HCT116 (cell line): Measurements from ENCODE around the gene VPS39. TPM values are rescaled to one million over a fixed set of nuclear protein-coding genes. Genes with fewer than 3 reads are reported as not detected.

Experiments
- ATAC-seq: fragments of 200-7000 bp; cut with Tn5 transposase; 2 replicates; pipeline ENCODE4 v1.9.1; 2020; ENCODE audit warnings: mild to moderate bottlenecking, moderate library complexity
- BruUV-seq: library from RNA; stranded (reverse); fragments of 400-500 nt; replicated peaks from 2 replicates; lab custom pipeline; 2021; lab: Mats Ljungman, UMichigan
- CTCF ChIA-PET: fragments of 300-600 bp; sonication (Branson Sonifier 250); formaldehyde crosslinking; loops from one replicate; lab custom pipeline; 2021; ENCODE audit warnings: antibody characterized with exemption; lab: Charles Lee
- POLR2A ChIA-PET: fragments of 300-600, 350-600 bp; sonication (Branson Sonifier 250); formaldehyde crosslinking; loops from one replicate; lab custom pipeline; 2021; ENCODE audit warnings: antibody characterized with exemption; lab: Charles Lee
- RAD21 ChIA-PET, 2 experiments: fragments of 300-600 bp; sonication (Branson Sonifier 250); formaldehyde crosslinking; loops; one replicate each; lab custom pipeline; 2023; ENCODE audit warnings: low total read pairs in 2 of 2; ENCODE audit not compliant: uncharacterized antibody in 2 of 2, unreplicated experiment in 2 of 2, low non-redundant PET in 1 of 2; lab: Charles Lee
- DNase-seq: peaks from one replicate; pipeline ENCODE4 v3.0.0-alpha.2; 2010; ENCODE audit warnings: low read depth, low spot score
- H2AFZ ChIP-seq: fragments of 200-600 bp; shearing (Covaris generic), sonication (generic); 2 replicates; pipeline ENCODE4 v1.6.1; 2017; ENCODE audit warnings: low read depth, mixed run types, mixed read lengths, antibody characterized with exemption, low read length; ENCODE audit not compliant: poor library complexity, severe bottlenecking
- H3K27ac ChIP-seq: 2 replicates; pipeline ENCODE4 v1.5.1; 2012; ENCODE audit warnings: low read depth, low read length
- H3K27me3 ChIP-seq: fragments of 200-600 bp; sonication (generic); 2 replicates; pipeline ENCODE4 v1.6.1; 2016; ENCODE audit warnings: mixed run types, low read length, mixed read lengths; ENCODE audit not compliant: insufficient read depth
- H3K36me3 ChIP-seq, 2 experiments: fragments of 200-500 bp in 1 of 2; fragments of 200-600 bp in 1 of 2; sonication (Bioruptor generic) in 1 of 2; sonication (generic) in 1 of 2; 2 replicates each; pipeline versions ENCODE4 v1.5.1 to v1.6.1; 2014 to 2016; ENCODE audit warnings: low read length in 2 of 2, inconsistent platforms in 1 of 2, mixed read lengths in 1 of 2, mixed run types in 1 of 2; ENCODE audit not compliant: insufficient read depth in 2 of 2, control insufficient read depth in 1 of 2
- H3K4me1 ChIP-seq, 2 experiments: fragments of 200-600 bp in 1 of 2; sonication (generic) in 1 of 2; 2 replicates each; pipeline versions ENCODE4 v1.5.1 to v1.6.1; 2012 to 2017; ENCODE audit warnings: low read length in 2 of 2, inconsistent platforms in 1 of 2, mild to moderate bottlenecking in 1 of 2, mixed read lengths in 1 of 2, mixed run types in 1 of 2, moderate library complexity in 1 of 2; ENCODE audit not compliant: insufficient read depth in 2 of 2, control insufficient read depth in 1 of 2
- H3K4me2 ChIP-seq: fragments of 200-600 bp; sonication (generic); 2 replicates; pipeline ENCODE4 v1.6.1; 2017; ENCODE audit warnings: mixed run types, low read length, mixed read lengths
- H3K4me3 ChIP-seq, 2 experiments: fragments of 200-600 bp in 1 of 2; sonication (generic) in 1 of 2; replicated peaks in 1 of 2; 2 replicates each; pipeline ENCODE4 v1.5.1; 2011 to 2016; ENCODE audit warnings: low read length in 2 of 2, control low read depth in 1 of 2, low read depth in 1 of 2, mild to moderate bottlenecking in 1 of 2, mixed read lengths in 1 of 2, mixed run types in 1 of 2
- H3K79me2 ChIP-seq: fragments of 200-600 bp; sonication (generic); 2 replicates; pipeline ENCODE4 v1.6.1; 2017; ENCODE audit warnings: mild to moderate bottlenecking, mixed run types, low read length, moderate library complexity, mixed read lengths; ENCODE audit not compliant: insufficient read depth
- H3K9ac ChIP-seq: fragments of 200-600 bp; sonication (generic); 2 replicates; pipeline ENCODE4 v1.6.1; 2016; ENCODE audit warnings: low read length, mixed read lengths
- H3K9me2 ChIP-seq: fragments of 200-600 bp; sonication (generic), shearing (Covaris generic); 2 replicates; pipeline ENCODE4 v1.6.1; 2017; ENCODE audit warnings: mixed run types, mild to moderate bottlenecking, moderate library complexity; ENCODE audit not compliant: insufficient read depth
- H3K9me3 ChIP-seq, 2 experiments: fragments of 200-500 bp in 1 of 2; fragments of 200-600 bp in 1 of 2; sonication (Bioruptor generic) in 1 of 2; sonication (generic) in 1 of 2; 2 replicates each; pipeline ENCODE4 v1.6.1; 2014 to 2017; ENCODE audit warnings: low read length in 2 of 2, mixed read lengths in 2 of 2, inconsistent platforms in 1 of 2, low read depth in 1 of 2, mild to moderate bottlenecking in 1 of 2, mixed run types in 1 of 2, moderate library complexity in 1 of 2; ENCODE audit not compliant: control insufficient read depth in 1 of 2, insufficient read depth in 1 of 2
- H4K20me1 ChIP-seq: fragments of 200-600 bp; sonication (generic), shearing (Covaris generic); 2 replicates; pipeline ENCODE4 v1.6.1; 2017; ENCODE audit warnings: mixed run types, mild to moderate bottlenecking, moderate library complexity; ENCODE audit not compliant: insufficient read depth
- CBX3 ChIP-seq: IDR thresholded peaks from 2 replicates; pipeline ENCODE4 v1.6.1; 2012; ENCODE audit warnings: low read depth
- CEBPB ChIP-seq: IDR thresholded peaks from 2 replicates; pipeline ENCODE4 v1.6.1; 2012; ENCODE audit warnings: low read depth
- EGR1 ChIP-seq: IDR thresholded peaks from 2 replicates; pipeline ENCODE4 v1.6.1; 2012; ENCODE audit warnings: low read depth
- EZH2phosphoT487 ChIP-seq: fragments of 200-600 bp; IDR thresholded peaks from 2 replicates; pipeline ENCODE4 v1.6.1; 2018; ENCODE audit warnings: antibody characterized with exemption, borderline replicate concordance
- FOSL1 ChIP-seq: IDR thresholded peaks from 2 replicates; pipeline ENCODE4 v1.6.1; 2012; ENCODE audit warnings: low read depth
- POLR2AphosphoS5 ChIP-seq: IDR thresholded peaks from 2 replicates; pipeline ENCODE4 v1.6.1; 2011; ENCODE audit warnings: mild to moderate bottlenecking, low read depth, low read length, moderate library complexity
- SP1 ChIP-seq: IDR thresholded peaks from 2 replicates; pipeline ENCODE4 v1.6.1; 2012; ENCODE audit warnings: low read depth
- intact Hi-C: fragments of 100-400 bp; cut with micrococcal nuclease; formaldehyde crosslinking; loops from 2 replicates; pipeline ENCODE4 v1.10.0; 2022
- total RNA-seq: library from RNA; stranded (reverse); gene quantifications from one replicate; pipeline ENCODE4 v1.2.1, GENCODE V29; 2021; ENCODE audit not compliant: unreplicated experiment
- TF ChIP-seq, protein P1 (sequence below): IDR thresholded peaks from 2 replicates; pipeline ENCODE4 v1.6.1; 2012
- TF ChIP-seq, protein P2 (sequence below): IDR thresholded peaks from 2 replicates; pipeline ENCODE4 v1.6.1; 2012; ENCODE audit warnings: low read depth

The VPS39 gene
- total RNA-seq, 1 experiment from 2014 or later = 40.1 TPM

DNA sequence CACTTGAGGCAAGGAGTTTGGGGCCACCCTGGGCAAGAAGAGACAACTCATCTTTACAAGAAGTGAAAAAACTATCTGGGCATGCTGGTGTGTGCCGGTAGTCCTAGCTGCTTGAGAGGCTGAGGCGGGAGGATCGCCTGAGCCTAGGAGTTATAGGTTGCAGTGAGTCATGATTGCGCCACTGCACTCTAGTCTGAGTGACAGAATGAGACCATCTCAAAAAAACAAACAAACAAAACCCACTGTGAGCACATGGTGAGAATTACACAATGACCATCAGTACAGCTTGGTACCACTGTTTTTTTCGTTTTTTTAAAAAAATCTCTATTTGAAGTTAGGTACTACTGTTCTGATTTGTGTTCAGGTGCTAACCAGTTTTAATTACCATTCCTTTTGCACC is 13.6 kb downstream of the VPS39 start:
- intact Hi-C loops = no loop called here
- no peak for ATAC-seq
- 0 out of 2 replicates have a peak, but pooled peaks cover 3% of the 10 kb centered on the region for H3K79me2 ChIP-seq
- peaks cover 0 to 6% of the 10 kb centered on the region in 2 experiments; a peak in 3 of 4 replicates for H3K36me3 ChIP-seq
- BruUV-seq = no TSS peak
- DNase-seq = no peak
- no peaks in the 10 kb centered on the region for H3K4me1 ChIP-seq
- no peaks in the 10 kb centered on the region for H3K9me3 ChIP-seq
- H2AFZ ChIP-seq = no peak overlapping the region
- ChIA-PET CTCF (no interaction called here), RAD21 (no interaction called here), POLR2A (no interaction called here)
- no peaks in the 10 kb centered on the region for H4K20me1 ChIP-seq
- no peak overlapping the region for H3K9ac ChIP-seq
- no peak overlapping the region for H3K27ac ChIP-seq
- no peaks in the 10 kb centered on the region for H3K27me3 ChIP-seq
- H3K9me2 ChIP-seq = no peaks in the 10 kb centered on the region
- TF ChIP-seq, protein P1, sequence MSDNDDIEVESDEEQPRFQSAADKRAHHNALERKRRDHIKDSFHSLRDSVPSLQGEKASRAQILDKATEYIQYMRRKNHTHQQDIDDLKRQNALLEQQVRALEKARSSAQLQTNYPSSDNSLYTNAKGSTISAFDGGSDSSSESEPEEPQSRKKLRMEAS = no peak
- peak; percentile 22; the same call in 1 of the 2 replicates for TF ChIP-seq CEBPB
- H3K4me3 ChIP-seq = no peak overlapping the region
- no peak overlapping the region for H3K4me2 ChIP-seq

DNA sequence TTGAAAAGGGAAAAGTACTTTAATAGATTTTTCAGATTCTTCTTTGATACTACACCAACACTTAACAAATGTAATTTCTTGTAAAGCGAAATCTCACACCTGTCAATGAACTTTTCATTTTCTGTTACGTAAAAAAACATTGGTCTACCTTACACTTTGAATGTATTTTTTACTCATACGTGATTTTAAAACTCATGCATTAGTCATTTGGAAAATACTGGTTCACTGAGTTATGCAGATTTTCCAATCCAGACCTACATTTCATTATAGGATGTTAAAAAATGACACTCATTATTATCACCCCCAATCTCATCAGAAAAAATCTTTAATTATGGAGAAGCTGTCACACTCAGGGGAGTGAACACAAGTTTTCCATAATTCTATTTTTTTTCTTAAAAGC is 14.7 kb downstream of the VPS39 start:
- Histone ChIP-seq H3K79me2 (0 out of 2 replicates have a peak, but pooled peaks cover 3% of the 10 kb centered on the region), H3K27ac (no peak overlapping the region), H3K9me3 (no peaks in the 10 kb centered on the region), H3K27me3 (no peaks in the 10 kb centered on the region), H3K9me2 (no peaks in the 10 kb centered on the region), H3K4me2 (no peak overlapping the region), H2AFZ (no peak overlapping the region), H3K9ac (no peak overlapping the region), H3K4me1 (no peaks in the 10 kb centered on the region), H4K20me1 (no peaks in the 10 kb centered on the region), H3K36me3 (peaks cover 0 to 6% of the 10 kb centered on the region in 2 experiments; a peak in 3 of 4 replicates), H3K4me3 (no peak overlapping the region)
- DNase-seq (no peak), ATAC-seq (no peak)
- TF ChIP-seq SP1 (no peak), EZH2phosphoT487 (no peak), CBX3 (no peak), POLR2AphosphoS5 (no peak), FOSL1 (no peak), EGR1 (no peak)
- TF ChIP-seq, protein P2, sequence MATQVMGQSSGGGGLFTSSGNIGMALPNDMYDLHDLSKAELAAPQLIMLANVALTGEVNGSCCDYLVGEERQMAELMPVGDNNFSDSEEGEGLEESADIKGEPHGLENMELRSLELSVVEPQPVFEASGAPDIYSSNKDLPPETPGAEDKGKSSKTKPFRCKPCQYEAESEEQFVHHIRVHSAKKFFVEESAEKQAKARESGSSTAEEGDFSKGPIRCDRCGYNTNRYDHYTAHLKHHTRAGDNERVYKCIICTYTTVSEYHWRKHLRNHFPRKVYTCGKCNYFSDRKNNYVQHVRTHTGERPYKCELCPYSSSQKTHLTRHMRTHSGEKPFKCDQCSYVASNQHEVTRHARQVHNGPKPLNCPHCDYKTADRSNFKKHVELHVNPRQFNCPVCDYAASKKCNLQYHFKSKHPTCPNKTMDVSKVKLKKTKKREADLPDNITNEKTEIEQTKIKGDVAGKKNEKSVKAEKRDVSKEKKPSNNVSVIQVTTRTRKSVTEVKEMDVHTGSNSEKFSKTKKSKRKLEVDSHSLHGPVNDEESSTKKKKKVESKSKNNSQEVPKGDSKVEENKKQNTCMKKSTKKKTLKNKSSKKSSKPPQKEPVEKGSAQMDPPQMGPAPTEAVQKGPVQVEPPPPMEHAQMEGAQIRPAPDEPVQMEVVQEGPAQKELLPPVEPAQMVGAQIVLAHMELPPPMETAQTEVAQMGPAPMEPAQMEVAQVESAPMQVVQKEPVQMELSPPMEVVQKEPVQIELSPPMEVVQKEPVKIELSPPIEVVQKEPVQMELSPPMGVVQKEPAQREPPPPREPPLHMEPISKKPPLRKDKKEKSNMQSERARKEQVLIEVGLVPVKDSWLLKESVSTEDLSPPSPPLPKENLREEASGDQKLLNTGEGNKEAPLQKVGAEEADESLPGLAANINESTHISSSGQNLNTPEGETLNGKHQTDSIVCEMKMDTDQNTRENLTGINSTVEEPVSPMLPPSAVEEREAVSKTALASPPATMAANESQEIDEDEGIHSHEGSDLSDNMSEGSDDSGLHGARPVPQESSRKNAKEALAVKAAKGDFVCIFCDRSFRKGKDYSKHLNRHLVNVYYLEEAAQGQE = no peak
- intact Hi-C loops = no loop called here
- ChIA-PET CTCF (no interaction called here), RAD21 (no interaction called here), POLR2A (no interaction called here)
- no TSS peak for BruUV-seq
